CD14-positive monocyte (primary cell): ENCODE measurements around the gene FABP1. TPM values are rescaled to one million over a fixed set of nuclear protein-coding genes. Genes with fewer than 3 reads are reported as not detected.

ENCODE experiments used
- DNase-seq, 3 donors: peaks; one replicate each; pipeline ENCODE4 v3.0.0-alpha.2; 2011 to 2022
- H2AFZ ChIP-seq: 2 replicates; pipeline ENCODE4 v1.6.0; 2012; ENCODE audit warnings: mild to moderate bottlenecking, low read depth, low read length, inconsistent platforms; ENCODE audit not compliant: insufficient read depth, poor library complexity, severe bottlenecking
- H3K27ac ChIP-seq, 2 donors: 1 replicate in 1 of 2; 2 replicates in 1 of 2; pipeline ENCODE4 v1.5.1; 2012 to 2013; ENCODE audit warnings: low read length in 2 of 2, control low read depth in 1 of 2, inconsistent platforms in 1 of 2, low read depth in 1 of 2, mild to moderate bottlenecking in 1 of 2
- H3K27me3 ChIP-seq, 2 donors: one replicate each; pipeline versions ENCODE4 v1.6.0 to v1.6.1; 2011 to 2013; ENCODE audit warnings: low read length in 2 of 2; ENCODE audit not compliant: control insufficient read depth in 2 of 2, insufficient read depth in 2 of 2
- H3K36me3 ChIP-seq, 2 donors: replicated peaks in 1 of 2; 1 replicate in 1 of 2; 2 replicates in 1 of 2; pipeline versions ENCODE4 v1.5.1 to v1.6.1; 2012 to 2013; ENCODE audit warnings: low read length in 2 of 2, control low read depth in 1 of 2, inconsistent platforms in 1 of 2, mild to moderate bottlenecking in 1 of 2; ENCODE audit not compliant: insufficient read depth in 2 of 2, control insufficient read depth in 1 of 2
- H3K4me1 ChIP-seq, 2 donors: 1 replicate in 1 of 2; 2 replicates in 1 of 2; pipeline versions ENCODE4 v1.5.1 to v1.6.1; 2012 to 2013; ENCODE audit warnings: low read length in 2 of 2, control low read depth in 1 of 2, inconsistent platforms in 1 of 2, mild to moderate bottlenecking in 1 of 2, moderate library complexity in 1 of 2; ENCODE audit not compliant: insufficient read depth in 2 of 2, control insufficient read depth in 1 of 2
- H3K4me2 ChIP-seq: replicated peaks from 2 replicates; pipeline ENCODE3; 2012; ENCODE audit warnings: low read length, moderate library complexity, mild to moderate bottlenecking; ENCODE audit not compliant: poor library complexity, severe bottlenecking; ENCODE audit errors: extremely low read depth
- H3K4me3 ChIP-seq, 3 experiments: fragments of 200-600 bp in 1 of 3; sonication (generic) in 1 of 3; replicated peaks in 1 of 3; 1 replicate in 2 of 3; 2 replicates in 1 of 3; pipeline ENCODE4 v1.5.1; 2011 to 2013; ENCODE audit warnings: low read length in 3 of 3, mild to moderate bottlenecking in 3 of 3, control low read depth in 2 of 3, low read depth in 2 of 3, inconsistent platforms in 1 of 3, moderate library complexity in 1 of 3
- H3K79me2 ChIP-seq: 2 replicates; pipeline ENCODE4 v1.6.0; 2012; ENCODE audit warnings: mild to moderate bottlenecking, control low read depth, inconsistent platforms, low read length, moderate library complexity; ENCODE audit not compliant: insufficient read depth
- H3K9ac ChIP-seq: 2 replicates; pipeline ENCODE4 v1.6.0; 2017; ENCODE audit warnings: low read length, mild to moderate bottlenecking; ENCODE audit not compliant: insufficient read depth, poor library complexity, severe bottlenecking
- H3K9me3 ChIP-seq, 2 donors: replicated peaks in 1 of 2; 1 replicate in 1 of 2; 2 replicates in 1 of 2; pipeline versions ENCODE4 v1.5.1 to v1.6.1; 2012 to 2013; ENCODE audit warnings: low read length in 2 of 2, control low read depth in 1 of 2; ENCODE audit not compliant: control insufficient read depth in 1 of 2, insufficient read depth in 1 of 2
- H4K20me1 ChIP-seq: 2 replicates; pipeline ENCODE4 v1.6.0; 2012; ENCODE audit warnings: mild to moderate bottlenecking, low read length, control low read depth, moderate library complexity; ENCODE audit not compliant: insufficient read depth
- H3K27ac Mint-ChIP-seq, 7 donors: one replicate each; pipeline ENCODE4 v1.8.0; 2020; ENCODE audit warnings: mild to moderate bottlenecking in 7 of 7, mixed read lengths in 7 of 7, moderate library complexity in 6 of 7, inconsistent platforms in 2 of 7
- H3K27me3 Mint-ChIP-seq, 3 donors: one replicate each; pipeline ENCODE4 v1.8.0; 2021 to 2022; ENCODE audit warnings: low read depth in 3 of 3, mild to moderate bottlenecking in 3 of 3, mixed read lengths in 3 of 3, moderate library complexity in 3 of 3, inconsistent platforms in 1 of 3
- H3K36me3 Mint-ChIP-seq, 2 donors: one replicate each; pipeline ENCODE4 v1.8.0; 2020; ENCODE audit warnings: mixed read lengths in 2 of 2, inconsistent platforms in 1 of 2, mild to moderate bottlenecking in 1 of 2
- H3K4me1 Mint-ChIP-seq: one replicate; pipeline ENCODE4 v1.8.0; 2020; ENCODE audit warnings: mild to moderate bottlenecking, mixed read lengths
- H3K4me3 Mint-ChIP-seq, 2 donors: one replicate each; pipeline ENCODE4 v1.8.0; 2020; ENCODE audit warnings: mild to moderate bottlenecking in 2 of 2, mixed read lengths in 2 of 2, moderate library complexity in 1 of 2
- H3K9me3 Mint-ChIP-seq, 7 donors: one replicate each; pipeline ENCODE4 v1.8.0; 2020 to 2022; ENCODE audit warnings: mixed read lengths in 7 of 7, mild to moderate bottlenecking in 6 of 7, moderate library complexity in 6 of 7, inconsistent platforms in 2 of 7
- WGBS: methylation state at CpG from one replicate; pipeline ENCODE4 v1.1.5; 2013; ENCODE audit warnings: missing lambda C conversion rate; ENCODE audit not compliant: insufficient coverage; 5-methylcytosine and 5-hydroxymethylcytosine counted together
- intact Hi-C, 2 donors: fragments of 100-400 bp; cut with micrococcal nuclease; formaldehyde crosslinking; loops; one replicate each; pipeline versions ENCODE4 v1.15.0 to v1.15.1; 2023
- polyA plus RNA-seq, 3 donors: library from polyadenylated mRNA; depleted of rRNA in 1 of 3; unstranded in 2 of 3; stranded (reverse) in 1 of 3; fragments of 300-500 nt in 2 of 3; fragments of >200 nt in 1 of 3; fragmentation: Illumina TruSeq in 2 of 3; gene quantifications; 1 replicate in 2 of 3; 2 replicates in 1 of 3; pipeline ENCODE4 v1.2.3, GENCODE V29; 2012 to 2021
- small RNA-seq: library from RNA; depleted of rRNA; stranded (forward); fragments of <200 nt; gene quantifications from one replicate; pipeline ENCODE3, GENCODE V24; 2012; ENCODE audit warnings: low read depth; ENCODE audit not compliant: insufficient read length
- TF ChIP-seq, protein P1 (sequence below): fragments of 200-600 bp; IDR thresholded peaks from one replicate; pipeline ENCODE4 v1.8.0; 2022; ENCODE audit warnings: antibody characterized with exemption, mild to moderate bottlenecking

FABP1 gene
- polyA plus RNA-seq, 3 donors: not detected

- Histone ChIP-seq H3K36me3 (no peaks in the 10 kb centered on the region), H3K4me1 (peaks cover 10 to 11% of the 10 kb centered on the region in 2 donors), H3K4me3 (no peak overlapping the region), H2AFZ (peak overlapping the region; percentile 19), H3K9ac (no peak overlapping the region), H3K4me2 (no peak overlapping the region), H3K9me3 (no peaks in the 10 kb centered on the region), H3K79me2 (no peaks in the 10 kb centered on the region), H4K20me1 (no peaks in the 10 kb centered on the region), H3K27ac (peak overlapping the region in 1 of 2 donors; percentile 63), H3K27me3 (no peaks in the 10 kb centered on the region)
- H3K9me3 Mint-ChIP-seq: peaks cover 0 to 2% (median 0%) of the 10 kb centered on the region in 7 donors
- whole genome bisulfite sequencing: 58% methylated on average over 3 of the region's 4 CpGs
- H3K27me3 Mint-ChIP-seq: no peaks in the 10 kb centered on the region
- DNase-seq: peak; percentile 41 to 63 (median 54)
- H3K4me3 Mint-ChIP-seq: no peak overlapping the region
- TF ChIP-seq, protein P1, sequence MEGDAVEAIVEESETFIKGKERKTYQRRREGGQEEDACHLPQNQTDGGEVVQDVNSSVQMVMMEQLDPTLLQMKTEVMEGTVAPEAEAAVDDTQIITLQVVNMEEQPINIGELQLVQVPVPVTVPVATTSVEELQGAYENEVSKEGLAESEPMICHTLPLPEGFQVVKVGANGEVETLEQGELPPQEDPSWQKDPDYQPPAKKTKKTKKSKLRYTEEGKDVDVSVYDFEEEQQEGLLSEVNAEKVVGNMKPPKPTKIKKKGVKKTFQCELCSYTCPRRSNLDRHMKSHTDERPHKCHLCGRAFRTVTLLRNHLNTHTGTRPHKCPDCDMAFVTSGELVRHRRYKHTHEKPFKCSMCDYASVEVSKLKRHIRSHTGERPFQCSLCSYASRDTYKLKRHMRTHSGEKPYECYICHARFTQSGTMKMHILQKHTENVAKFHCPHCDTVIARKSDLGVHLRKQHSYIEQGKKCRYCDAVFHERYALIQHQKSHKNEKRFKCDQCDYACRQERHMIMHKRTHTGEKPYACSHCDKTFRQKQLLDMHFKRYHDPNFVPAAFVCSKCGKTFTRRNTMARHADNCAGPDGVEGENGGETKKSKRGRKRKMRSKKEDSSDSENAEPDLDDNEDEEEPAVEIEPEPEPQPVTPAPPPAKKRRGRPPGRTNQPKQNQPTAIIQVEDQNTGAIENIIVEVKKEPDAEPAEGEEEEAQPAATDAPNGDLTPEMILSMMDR: no peak
- intact Hi-C loops: no loop called here
- H3K27ac Mint-ChIP-seq: peak overlapping the region; percentile 48 to 88 (median 77)
- H3K4me1 Mint-ChIP-seq: peaks cover 15% of the 10 kb centered on the region
- H3K36me3 Mint-ChIP-seq: no peaks in the 10 kb centered on the region
Observed at GRCh38 chr2:88074854-88075292, 53.0 kb downstream of the FABP1 start.

GRCh38 chr2:88074150-88074549 is 53.7 kb downstream of the FABP1 start:
- Mint-ChIP-seq H3K27me3 (peaks cover 0 to 1% (median 0%) of the 10 kb centered on the region in 3 donors), H3K27ac (peak overlapping the region in 2 of 7 donors; percentile 48 to 74), H3K4me1 (peaks cover 15% of the 10 kb centered on the region), H3K36me3 (no peaks in the 10 kb centered on the region), H3K9me3 (peaks cover 0 to 2% (median 0%) of the 10 kb centered on the region in 7 donors), H3K4me3 (no peak overlapping the region)
- no peak overlapping the region for H3K9ac ChIP-seq
- no peaks in the 10 kb centered on the region for H3K27me3 ChIP-seq
- DNase-seq: no peak
- peak overlapping the region; percentile 55 for H2AFZ ChIP-seq
- no peaks in the 10 kb centered on the region for H3K36me3 ChIP-seq
- H3K27ac ChIP-seq: peak overlapping the region in 1 of 2 donors; percentile 63
- peaks cover 10 to 11% of the 10 kb centered on the region in 2 donors for H3K4me1 ChIP-seq
- no peak overlapping the region for H3K4me2 ChIP-seq
- H4K20me1 ChIP-seq: no peaks in the 10 kb centered on the region
- H3K4me3 ChIP-seq: no peak overlapping the region
- no peaks in the 10 kb centered on the region for H3K9me3 ChIP-seq
- intact Hi-C loops: no loop called here
- TF ChIP-seq, protein P1: no peak
- H3K79me2 ChIP-seq: no peaks in the 10 kb centered on the region

Small RNA genes lying within 50 kb of the gene (small RNA-seq; reads per million reads assigned to genes)
- not detected for gene MIR4780

Other genes starting within 250 kb of the FABP1 start
- 1 to 10 TPM in 2 of 3 donors, not detected in 1; 7.5 to 8.0 TPM for gene RNU2-63P, start 111.5 kb downstream of the FABP1 start, polyA plus RNA-seq
- 10 to 100 TPM; 10.8 to 31.6 (median 24.7) TPM for gene KRCC1, start 72.3 kb downstream of the FABP1 start, polyA plus RNA-seq
- not detected for gene SMYD1, start 60.2 kb downstream of the FABP1 start, polyA plus RNA-seq
- 1 to 10 TPM in 1 of 3 donors, under 1 TPM in 1, not detected in 1; 0.39 to 1.4 TPM for gene THNSL2, start 42.3 kb upstream of the FABP1 start, polyA plus RNA-seq